Thyroid gland (tissue), 4 donors: ENCODE measurements around the gene UBE4B.

ENCODE experiments used
- POLR2A ChIP-seq, 2 donors: fragments of 450-650 bp; IDR thresholded peaks; one replicate each; pipeline ENCODE4 v1.6.1; 2017; ENCODE audit warnings: antibody characterized with exemption in 2 of 2, mild to moderate bottlenecking in 2 of 2, moderate library complexity in 1 of 2
- TF ChIP-seq, protein P1 (sequence below), 6 experiments: fragments of 200-600 bp in 3 of 6; fragments of 450-650 bp in 3 of 6; sonication (generic) in 3 of 6; IDR thresholded peaks; one replicate each; pipeline ENCODE4 v1.5.1; 2016 to 2019; ENCODE audit warnings: antibody characterized with exemption in 6 of 6, mild to moderate bottlenecking in 2 of 6, inconsistent platforms in 1 of 6, moderate library complexity in 1 of 6

DNA sequence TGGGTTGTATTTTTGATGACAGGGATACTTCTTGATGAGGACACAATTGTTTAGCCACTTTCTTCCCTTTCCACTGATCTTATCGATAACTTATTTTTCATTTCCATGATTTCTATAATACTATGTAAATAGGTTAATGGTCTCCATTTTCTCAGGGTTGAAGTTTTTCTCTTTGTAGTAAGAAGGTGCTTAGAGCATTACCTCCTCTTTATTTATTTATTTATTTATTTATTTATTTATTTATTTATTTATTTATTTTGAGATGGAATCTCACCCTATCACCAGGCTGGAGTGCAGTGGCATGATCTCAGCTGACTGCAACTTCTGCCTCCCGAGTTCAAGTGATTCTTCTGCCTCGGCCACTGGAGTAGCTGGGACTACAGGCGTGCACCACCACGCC lies 70.4 kb downstream of the UBE4B start:
- TF ChIP-seq, protein P1, sequence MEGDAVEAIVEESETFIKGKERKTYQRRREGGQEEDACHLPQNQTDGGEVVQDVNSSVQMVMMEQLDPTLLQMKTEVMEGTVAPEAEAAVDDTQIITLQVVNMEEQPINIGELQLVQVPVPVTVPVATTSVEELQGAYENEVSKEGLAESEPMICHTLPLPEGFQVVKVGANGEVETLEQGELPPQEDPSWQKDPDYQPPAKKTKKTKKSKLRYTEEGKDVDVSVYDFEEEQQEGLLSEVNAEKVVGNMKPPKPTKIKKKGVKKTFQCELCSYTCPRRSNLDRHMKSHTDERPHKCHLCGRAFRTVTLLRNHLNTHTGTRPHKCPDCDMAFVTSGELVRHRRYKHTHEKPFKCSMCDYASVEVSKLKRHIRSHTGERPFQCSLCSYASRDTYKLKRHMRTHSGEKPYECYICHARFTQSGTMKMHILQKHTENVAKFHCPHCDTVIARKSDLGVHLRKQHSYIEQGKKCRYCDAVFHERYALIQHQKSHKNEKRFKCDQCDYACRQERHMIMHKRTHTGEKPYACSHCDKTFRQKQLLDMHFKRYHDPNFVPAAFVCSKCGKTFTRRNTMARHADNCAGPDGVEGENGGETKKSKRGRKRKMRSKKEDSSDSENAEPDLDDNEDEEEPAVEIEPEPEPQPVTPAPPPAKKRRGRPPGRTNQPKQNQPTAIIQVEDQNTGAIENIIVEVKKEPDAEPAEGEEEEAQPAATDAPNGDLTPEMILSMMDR (IDR thresholded peaks at IDR 0.05), result no peak
- TF ChIP-seq POLR2A (IDR thresholded peaks at IDR 0.05), result no peak
